A549 (cell line): ENCODE results near the gene TRAK2.

ENCODE experiments used
- CTCF ChIP-seq: fragments of >200 bp; sonication (Bioruptor Twin); formaldehyde crosslinking; IDR thresholded peaks from 3 replicates; pipeline ENCODE4 v1.5.1; 2016
- HDAC2 ChIP-seq: fragments of 200-600 bp; sonication (generic); IDR thresholded peaks from 2 replicates; pipeline ENCODE4 v1.6.1; 2016
- HOXB5 ChIP-seq: fragments of 250-450 bp; sonication (Bioruptor Pico); IDR thresholded peaks from 2 replicates; pipeline ENCODE4 v1.5.0; 2020; ENCODE audit warnings: mild to moderate bottlenecking, moderate library complexity
- JUN ChIP-seq, 2 experiments: fragments of >200 bp; sonication (Bioruptor Twin); formaldehyde crosslinking; IDR thresholded peaks; 2 replicates in 1 of 2; 3 replicates in 1 of 2; pipeline ENCODE4 v1.6.1; 2016 to 2017
- KDM1A ChIP-seq: fragments of 200-600 bp; sonication (generic); IDR thresholded peaks from 2 replicates; pipeline ENCODE4 v1.6.1; 2016; ENCODE audit warnings: low read depth, mild to moderate bottlenecking
- MAFK ChIP-seq: fragments of 450-650 bp; IDR thresholded peaks from 2 replicates; pipeline ENCODE4 v1.6.1; 2014; ENCODE audit not compliant: partially characterized antibody
- PBX3 ChIP-seq: IDR thresholded peaks from 2 replicates; pipeline ENCODE4 v1.6.1; 2012
- PHF8 ChIP-seq: fragments of 200-600 bp; sonication (generic); IDR thresholded peaks from 2 replicates; pipeline ENCODE4 v1.6.1; 2016; ENCODE audit warnings: low read depth, mild to moderate bottlenecking, antibody characterized with exemption, moderate library complexity, borderline replicate concordance
- RAD21 ChIP-seq, 2 experiments: fragments of >200 bp in 1 of 2; sonication (Bioruptor Twin) in 1 of 2; formaldehyde crosslinking in 1 of 2; IDR thresholded peaks in 1 of 2; conservative IDR thresholded peaks in 1 of 2; 2 replicates in 1 of 2; 3 replicates in 1 of 2; pipeline ENCODE4 v1.6.1; 2012 to 2018; ENCODE audit warnings: inconsistent platforms in 1 of 2
- SMC3 ChIP-seq: fragments of >200 bp; sonication (Bioruptor Twin); formaldehyde crosslinking; IDR thresholded peaks from 3 replicates; pipeline ENCODE4 v1.6.1; 2018; ENCODE audit warnings: inconsistent platforms
- USF2 ChIP-seq: fragments of 450-650 bp; IDR thresholded peaks from 2 replicates; pipeline ENCODE4 v1.6.1; 2014; ENCODE audit warnings: antibody characterized with exemption

GRCh38 chr2:201413552-201413951 is 37.7 kb downstream of the TRAK2 start:
- TF ChIP-seq SMC3 (no peak), CTCF (no peak), PHF8 (no peak), JUN (IDR thresholded peaks at IDR 0.05) (no peak), RAD21 (conservative IDR thresholded peaks at IDR 0.05 in 1 of 2, IDR thresholded peaks at IDR 0.05 in 1 of 2) (no peak), USF2 (no peak), MAFK (no peak), HDAC2 (no peak), PBX3 (no peak), HOXB5 (CRISPR knock-in tag) (no peak), KDM1A (no peak)
